ENCODE data around the gene NAXD.
A peak's percentile ranks its signal among the peaks of the same experiment; 100 is the strongest.

Gene NAXD

GRCh38 chr13:110607675-110608224, 7.6 kb upstream of the NAXD start:
- TF ChIP-seq JUND (IDR thresholded peaks at IDR 0.05; ENCODE audit: low read depth): no peak
- DNase-seq (ENCODE audit: low read depth in 1 of 2, low spot score in 1 of 2): no peak
- in situ Hi-C loops (cut with HindIII; ENCODE audit: low pct_unique_long_range_greater_than_20kb, low sequenced_read_pairs): no loop called here

GRCh38 chr13:110610955-110611595, 4.3 kb upstream of the NAXD start:
- in situ Hi-C loops (cut with HindIII; ENCODE audit: low pct_unique_long_range_greater_than_20kb, low sequenced_read_pairs): no loop called here
- no peak for TF ChIP-seq JUND (IDR thresholded peaks at IDR 0.05; ENCODE audit: low read depth)
- no peak for DNase-seq (ENCODE audit: low read depth in 1 of 2, low spot score in 1 of 2)

- in situ Hi-C loops (cut with HindIII; ENCODE audit: low pct_unique_long_range_greater_than_20kb, low sequenced_read_pairs): no loop called here
Observed at GRCh38 chr13:110615005-110615321, 382 bp upstream of the NAXD start.

GRCh38 chr13:110616103-110617101, 1.1 kb downstream of the NAXD start:
- peak in 1 of 2 experiments; percentile 43 for DNase-seq (ENCODE audit: low read depth in 1 of 2, low spot score in 1 of 2)
- TF ChIP-seq JUND (IDR thresholded peaks at IDR 0.05; ENCODE audit: low read depth): no peak
- in situ Hi-C loops (cut with HindIII; ENCODE audit: low pct_unique_long_range_greater_than_20kb, low sequenced_read_pairs): no loop called here

More at GRCh38 chr13:110615005-110615321, 382 bp upstream of the NAXD start:
- DNase-seq (ENCODE audit: low read depth in 1 of 2, low spot score in 1 of 2): no peak
- no peak for TF ChIP-seq JUND (IDR thresholded peaks at IDR 0.05; ENCODE audit: low read depth)

- in situ Hi-C loops (cut with HindIII; ENCODE audit: low pct_unique_long_range_greater_than_20kb, low sequenced_read_pairs): no loop called here
- DNase-seq (ENCODE audit: low read depth in 1 of 2, low spot score in 1 of 2): no peak
- TF ChIP-seq JUND (IDR thresholded peaks at IDR 0.05; ENCODE audit: low read depth): no peak
Observed at GRCh38 chr13:110617321-110618072, 2.2 kb downstream of the NAXD start.

GRCh38 chr13:110618167-110618566, 2.8 kb downstream of the NAXD start:
- no peak for TF ChIP-seq JUND (IDR thresholded peaks at IDR 0.05; ENCODE audit: low read depth)
- DNase-seq (ENCODE audit: low read depth in 1 of 2, low spot score in 1 of 2): no peak
- in situ Hi-C loops (cut with HindIII; ENCODE audit: low pct_unique_long_range_greater_than_20kb, low sequenced_read_pairs): no loop called here

GRCh38 chr13:110618780-110619179, 3.4 kb downstream of the NAXD start:
- no peak for TF ChIP-seq JUND (IDR thresholded peaks at IDR 0.05; ENCODE audit: low read depth)
- DNase-seq (ENCODE audit: low read depth in 1 of 2, low spot score in 1 of 2): no peak

GRCh38 chr13:110620596-110620995, 5.3 kb downstream of the NAXD start:
- DNase-seq (ENCODE audit: low read depth in 1 of 2, low spot score in 1 of 2): peak in 1 of 2 experiments; percentile 28
- in situ Hi-C loops (cut with HindIII; ENCODE audit: low pct_unique_long_range_greater_than_20kb, low sequenced_read_pairs): no loop called here
- no peak for TF ChIP-seq JUND (IDR thresholded peaks at IDR 0.05; ENCODE audit: low read depth)

More at GRCh38 chr13:110618780-110619179, 3.4 kb downstream of the NAXD start:
- in situ Hi-C loops (cut with HindIII; ENCODE audit: low pct_unique_long_range_greater_than_20kb, low sequenced_read_pairs): no loop called here

- no peak for TF ChIP-seq JUND (IDR thresholded peaks at IDR 0.05; ENCODE audit: low read depth)
- no peak for DNase-seq (ENCODE audit: low read depth in 1 of 2, low spot score in 1 of 2)
- in situ Hi-C loops (cut with HindIII; ENCODE audit: low pct_unique_long_range_greater_than_20kb, low sequenced_read_pairs): no loop called here
Observed at GRCh38 chr13:110624766-110625756, 9.7 kb downstream of the NAXD start.

- in situ Hi-C loops (cut with HindIII; ENCODE audit: low pct_unique_long_range_greater_than_20kb, low sequenced_read_pairs): no loop called here
- TF ChIP-seq JUND (IDR thresholded peaks at IDR 0.05; ENCODE audit: low read depth): no peak
- peak; percentile 50 to 53 for DNase-seq (ENCODE audit: low read depth in 1 of 2, low spot score in 1 of 2)
Observed at GRCh38 chr13:110625771-110626321, 10.5 kb downstream of the NAXD start.

- TF ChIP-seq JUND (IDR thresholded peaks at IDR 0.05; ENCODE audit: low read depth): no peak
- DNase-seq (ENCODE audit: low read depth in 1 of 2, low spot score in 1 of 2): no peak
- in situ Hi-C loops (cut with HindIII; ENCODE audit: low pct_unique_long_range_greater_than_20kb, low sequenced_read_pairs): no loop called here
Observed at GRCh38 chr13:110626521-110626920, 11.2 kb downstream of the NAXD start.

Measured in T47D (cell line).